DND-41 (cell line): ENCODE data around the gene PML.

ENCODE experiments used
- CTCF ChIP-seq: IDR thresholded peaks from 2 replicates; pipeline ENCODE4 v1.5.1; 2012; ENCODE audit warnings: borderline replicate concordance, low read length, moderate library complexity, mild to moderate bottlenecking; ENCODE audit not compliant: poor library complexity, severe bottlenecking; ENCODE audit errors: extremely low read depth
- EZH2 ChIP-seq: IDR thresholded peaks from 3 replicates; pipeline ENCODE4 v1.6.1; 2012; ENCODE audit warnings: borderline replicate concordance, low read depth, mild to moderate bottlenecking, moderate library complexity, low read length, inconsistent platforms; ENCODE audit not compliant: severe bottlenecking

DNA sequence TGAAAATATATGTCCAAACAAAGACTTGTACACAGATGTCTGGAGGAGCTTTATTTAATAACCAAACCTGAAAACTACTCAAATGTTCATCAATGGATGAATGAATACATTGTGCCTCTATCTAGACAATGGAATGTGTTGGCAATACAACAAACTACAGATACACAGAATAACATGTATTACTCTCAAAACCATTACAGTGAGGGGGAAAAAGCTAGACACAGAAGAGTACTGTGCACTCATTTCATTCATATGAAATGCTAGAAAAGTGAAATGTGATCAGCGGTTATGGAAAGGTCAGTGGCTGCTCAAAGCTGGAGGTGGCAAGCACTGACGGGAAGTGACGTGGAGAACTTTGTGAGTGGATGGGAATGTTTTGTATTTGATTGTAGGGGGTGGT is 15.6 kb upstream of the PML start:
- TF ChIP-seq CTCF (no peak), EZH2 (no peak)
